GM10248 (cell line): Measurements from ENCODE around the gene GFI1B.

ENCODE experiments used
- CTCF ChIA-PET: fragments of 300-600 bp; sonication (Branson Sonifier 250); formaldehyde crosslinking; extraction: SDS; loops from one replicate; lab custom pipeline; 2021; ENCODE audit warnings: antibody characterized with exemption; lab: Yijun Ruan, JAX
- POLR2A ChIA-PET: fragments of 350-650 bp; sonication (Branson Sonifier 250); formaldehyde crosslinking; extraction: SDS; loops from one replicate; lab custom pipeline; 2020; ENCODE audit warnings: antibody characterized with exemption; lab: Yijun Ruan, JAX
- DNase-seq: peaks from one replicate; pipeline ENCODE4 v3.0.0; 2012; ENCODE audit errors: extremely low spot score
- TF ChIP-seq, protein P1 (sequence below): IDR thresholded peaks from 2 replicates; pipeline ENCODE4 v1.5.1; 2012; ENCODE audit warnings: mild to moderate bottlenecking, low read depth; ENCODE audit errors: extremely low read depth, missing control alignments, control extremely low read depth

GFI1B gene

GRCh38 chr9:132978451-132979131 lies at the start of gene GFI1B:
Gene GFI1B, plus strand, starts transcription at chr9:132978694. Its CDS starts 7,985 bp downstream, at chr9:132986679.
- TF ChIP-seq, protein P1, sequence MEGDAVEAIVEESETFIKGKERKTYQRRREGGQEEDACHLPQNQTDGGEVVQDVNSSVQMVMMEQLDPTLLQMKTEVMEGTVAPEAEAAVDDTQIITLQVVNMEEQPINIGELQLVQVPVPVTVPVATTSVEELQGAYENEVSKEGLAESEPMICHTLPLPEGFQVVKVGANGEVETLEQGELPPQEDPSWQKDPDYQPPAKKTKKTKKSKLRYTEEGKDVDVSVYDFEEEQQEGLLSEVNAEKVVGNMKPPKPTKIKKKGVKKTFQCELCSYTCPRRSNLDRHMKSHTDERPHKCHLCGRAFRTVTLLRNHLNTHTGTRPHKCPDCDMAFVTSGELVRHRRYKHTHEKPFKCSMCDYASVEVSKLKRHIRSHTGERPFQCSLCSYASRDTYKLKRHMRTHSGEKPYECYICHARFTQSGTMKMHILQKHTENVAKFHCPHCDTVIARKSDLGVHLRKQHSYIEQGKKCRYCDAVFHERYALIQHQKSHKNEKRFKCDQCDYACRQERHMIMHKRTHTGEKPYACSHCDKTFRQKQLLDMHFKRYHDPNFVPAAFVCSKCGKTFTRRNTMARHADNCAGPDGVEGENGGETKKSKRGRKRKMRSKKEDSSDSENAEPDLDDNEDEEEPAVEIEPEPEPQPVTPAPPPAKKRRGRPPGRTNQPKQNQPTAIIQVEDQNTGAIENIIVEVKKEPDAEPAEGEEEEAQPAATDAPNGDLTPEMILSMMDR, result no peak
- no peak for DNase-seq
- ChIA-PET POLR2A (no interaction called here), CTCF (interaction anchor here (1.0 to 3.4 kb wide), 9 partner anchors 9 to 79 kb away, joined by 3 to 15 read pairs (median 5); no protein-coding TSS in a partner anchor)

DNA sequence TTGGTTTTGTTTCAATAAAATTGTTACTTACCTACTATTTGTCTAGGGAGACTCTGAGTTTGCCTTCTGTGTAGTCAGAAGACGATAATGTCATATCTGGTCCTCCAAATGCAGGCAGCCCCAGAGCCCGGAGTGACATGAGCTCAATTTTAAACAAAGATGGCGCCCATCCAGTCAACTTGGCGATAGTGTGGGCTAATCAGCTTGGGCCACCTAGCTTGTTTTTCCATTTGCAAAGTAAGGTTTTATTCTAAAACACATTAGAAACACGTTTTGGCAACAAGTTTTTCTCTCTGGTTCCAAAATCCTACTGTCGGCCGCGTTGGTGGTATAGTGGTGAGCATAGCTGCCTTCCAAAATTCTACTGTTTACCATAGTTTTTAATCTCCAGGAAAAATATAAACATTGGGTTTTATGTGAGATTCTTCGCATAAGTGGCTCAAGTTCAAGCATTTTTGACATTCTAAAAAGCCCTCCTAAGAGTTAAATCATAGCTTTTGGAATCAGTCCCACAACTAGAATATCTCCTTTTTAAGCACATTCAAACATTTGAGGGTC lies 47.2 kb upstream of the GFI1B start:
- POLR2A ChIA-PET, result no interaction called here

GRCh38 chr9:132935026-132935425 lies 43.5 kb upstream of the GFI1B start:
- ChIA-PET CTCF (interaction anchor here (0.8 to 3.3 kb wide), 9 partner anchors 9 to 87 kb away, joined by 3 to 11 read pairs (median 5); partner anchors contain the start of gene GFI1B), POLR2A (no interaction called here)
- TF ChIP-seq, protein P1, result no peak
- DNase-seq, result no peak

More for the DNA sequence above, 47.2 kb upstream of the GFI1B start:
- CTCF ChIA-PET, result no interaction called here
- TF ChIP-seq, protein P1, result no peak
- no peak for DNase-seq

DNA sequence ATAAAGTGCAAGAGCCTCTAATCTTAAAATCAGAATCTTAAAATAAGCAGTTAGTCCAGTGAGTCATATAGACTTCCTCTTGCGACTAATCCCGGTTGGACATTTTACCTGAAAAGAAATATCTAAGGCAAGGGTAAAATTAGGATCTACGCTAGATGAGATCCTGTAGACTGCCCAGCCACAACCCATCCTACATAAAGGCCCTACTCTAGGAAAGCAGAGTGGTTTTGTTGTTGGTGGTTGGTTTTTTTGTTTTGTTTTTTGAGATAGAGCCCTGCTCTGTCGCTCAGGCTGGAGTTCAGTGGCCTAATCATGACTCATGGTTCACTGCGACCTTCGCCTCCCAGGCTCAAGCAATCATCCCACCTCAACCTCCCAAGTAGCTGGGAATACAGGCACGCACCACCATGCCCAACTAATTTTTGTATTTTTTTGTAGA lies 41.0 kb upstream of the GFI1B start:
- ChIA-PET POLR2A (no interaction called here), CTCF (interaction anchor here (2.4 kb wide), 1 partner anchor 36 kb away, joined by 8 read pairs; no protein-coding TSS in a partner anchor)
- TF ChIP-seq, protein P1, result no peak
- no peak for DNase-seq

DNA sequence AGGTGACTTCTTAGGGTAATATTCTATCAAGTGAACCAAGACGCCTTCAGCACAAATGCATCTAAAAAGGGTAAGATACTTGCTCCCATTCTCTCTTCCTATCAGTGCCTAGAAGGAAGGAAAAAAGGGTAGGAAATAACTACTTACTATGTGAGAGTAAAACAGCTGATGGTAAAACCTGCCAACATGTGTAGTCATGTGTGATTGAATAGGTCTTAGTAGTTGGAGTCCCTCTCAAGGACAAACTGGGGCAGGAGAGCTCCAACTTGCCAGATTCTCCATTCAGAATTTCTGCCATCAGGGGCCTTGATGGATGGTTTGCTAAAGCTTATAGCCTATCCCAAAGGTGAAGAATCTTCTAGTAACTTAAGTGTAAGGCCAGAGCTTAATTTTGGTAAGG lies 39.3 kb upstream of the GFI1B start:
- CTCF ChIA-PET, result interaction anchor here (0.7 to 2.4 kb wide), 2 partner anchors 8 to 37 kb away, joined by 3 to 8 read pairs; no protein-coding TSS in a partner anchor
- POLR2A ChIA-PET, result no interaction called here
- TF ChIP-seq, protein P1, result no peak
- DNase-seq, result no peak

GRCh38 chr9:132942541-132943182 lies 35.8 kb upstream of the GFI1B start:
- ChIA-PET CTCF (interaction anchor here (3.6 kb wide), 1 partner anchor 80 kb away, joined by 13 read pairs; no protein-coding TSS in a partner anchor), POLR2A (no interaction called here)
- TF ChIP-seq, protein P1, result no peak
- no peak for DNase-seq
